HG03354 (cell line): ENCODE data around the gene GSTO1.
A peak's percentile ranks its signal among the peaks of the same experiment; 100 is the strongest.
"Not testable (repeated sequence)": the region's sequence is repeated elsewhere in the genome, so short reads cannot be mapped to it uniquely, and the experiment has no call there.

Experiments used
- ATAC-seq: cut with Tn5 transposase; IDR thresholded peaks from one replicate; pipeline ENCODE4 v1.9.1; 2021; ENCODE audit warnings: mild to moderate bottlenecking; ENCODE audit not compliant: unreplicated experiment, poor library complexity, severe bottlenecking

GSTO1 gene

GRCh38 chr10:104247513-104248146, 7.1 kb upstream of the GSTO1 start:
- no peak for ATAC-seq

GRCh38 chr10:104248931-104249330, 5.8 kb upstream of the GSTO1 start:
- ATAC-seq = not testable (repeated sequence)

DNA sequence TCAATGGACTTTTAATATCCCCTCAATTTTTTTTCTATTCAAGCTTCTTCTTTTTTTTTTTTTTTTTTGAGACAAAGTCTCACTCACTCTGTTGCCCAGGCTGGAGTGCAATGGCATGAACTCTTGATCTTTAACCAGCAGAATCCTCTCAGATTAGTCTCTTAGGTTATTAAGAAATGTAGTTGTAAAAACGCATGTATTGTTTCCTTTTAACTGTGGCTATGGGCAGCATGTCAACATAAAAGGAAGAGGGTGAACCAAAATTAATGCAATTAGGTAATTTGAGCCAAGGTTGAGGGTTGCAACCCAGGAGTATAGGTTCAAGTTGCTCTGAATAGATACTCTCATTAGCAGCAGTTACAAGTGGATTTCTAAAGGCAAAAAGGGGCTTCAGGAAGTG, 4.3 kb upstream of the GSTO1 start:
- no peak for ATAC-seq

DNA sequence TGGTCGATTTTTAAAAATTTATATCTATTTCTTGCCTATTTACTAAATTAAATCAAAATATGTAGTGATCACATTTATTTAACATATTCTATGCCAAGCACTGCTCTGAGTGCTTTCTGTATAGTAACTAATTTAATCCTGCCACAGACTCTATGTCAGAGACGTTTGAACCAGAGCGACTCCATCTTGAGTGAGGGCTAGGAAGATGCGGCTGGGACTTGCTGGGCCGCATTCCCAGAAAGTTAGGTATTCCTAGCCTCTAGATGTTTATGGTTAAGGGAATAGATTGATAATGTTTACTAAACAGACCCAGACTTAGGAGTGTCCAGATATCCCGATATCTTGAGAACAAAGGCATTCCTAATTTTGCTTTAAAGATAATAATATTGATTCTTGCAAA, 3.2 kb upstream of the GSTO1 start:
- ATAC-seq = no peak

- ATAC-seq = no peak
These were observed 2.3 kb upstream of the GSTO1 start for GRCh38 chr10:104252368-104252767.

DNA sequence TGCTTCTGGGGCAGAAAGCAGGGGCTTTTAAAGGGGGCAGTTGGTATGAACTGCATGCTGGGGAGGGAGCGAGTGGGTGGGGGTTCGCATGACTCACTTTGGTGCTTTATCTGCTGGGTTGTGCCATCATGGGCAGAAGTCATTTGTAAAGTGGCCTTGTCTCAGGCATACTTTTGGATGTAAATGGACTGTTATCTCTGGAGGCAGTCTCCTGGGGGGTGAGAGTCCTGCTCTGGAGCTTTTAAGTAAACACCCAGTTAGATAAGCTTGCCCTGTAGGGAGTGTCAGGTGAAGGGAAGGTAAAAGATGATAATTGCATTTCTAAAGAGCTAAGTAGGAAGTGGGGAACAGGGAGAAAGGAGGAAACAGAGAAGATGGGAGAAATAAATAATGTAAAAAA, 1.6 kb upstream of the GSTO1 start:
- ATAC-seq = no peak

DNA sequence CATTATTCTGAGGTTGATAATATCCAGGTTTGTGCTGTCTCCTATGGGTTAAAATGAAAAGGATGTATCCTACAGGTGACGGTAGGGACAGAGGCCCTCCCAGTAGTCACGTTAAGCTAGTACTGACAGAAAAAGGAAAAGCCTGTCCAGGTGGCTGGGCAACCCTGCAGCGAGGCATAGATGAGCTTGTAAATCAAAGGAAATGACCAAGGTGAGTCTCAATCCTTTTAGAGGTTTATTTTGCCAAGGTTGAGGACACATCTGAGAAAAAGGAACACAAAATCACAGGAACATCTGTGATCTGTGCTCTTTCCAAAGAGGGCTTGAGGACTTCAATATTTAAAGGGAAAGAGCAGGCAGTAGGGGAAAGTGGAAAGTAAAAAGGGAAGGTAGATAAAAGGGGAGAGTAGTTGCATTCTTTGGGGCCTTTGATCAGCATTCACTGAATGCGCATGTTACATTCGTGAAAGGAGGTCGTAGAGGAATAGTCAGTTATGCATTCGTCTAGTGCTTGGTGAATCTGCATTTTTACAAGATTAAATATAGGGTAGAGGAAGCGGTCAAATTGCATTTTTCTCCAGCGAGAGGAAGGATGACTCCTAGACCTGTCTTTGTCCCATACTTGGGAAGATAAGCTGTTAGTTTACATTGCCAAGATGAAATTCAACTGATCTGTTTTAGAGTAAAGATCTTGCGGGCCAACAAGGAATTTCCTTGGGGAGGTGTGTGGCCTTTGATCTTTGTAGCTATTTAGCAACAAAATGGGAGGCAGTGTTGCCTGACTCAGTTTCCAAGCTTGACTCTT, 884 bp upstream of the GSTO1 start:
- no peak for ATAC-seq

- ATAC-seq = peak; percentile 37
These were observed 754 bp downstream of the GSTO1 start for GRCh38 chr10:104255311-104255981.

- ATAC-seq = no peak
These were observed 1.8 kb downstream of the GSTO1 start for GRCh38 chr10:104256335-104256961.

GRCh38 chr10:104257235-104257634, 2.5 kb downstream of the GSTO1 start:
- ATAC-seq = no peak

- no peak for ATAC-seq
These were observed 3.5 kb downstream of the GSTO1 start for GRCh38 chr10:104258209-104258608.

DNA sequence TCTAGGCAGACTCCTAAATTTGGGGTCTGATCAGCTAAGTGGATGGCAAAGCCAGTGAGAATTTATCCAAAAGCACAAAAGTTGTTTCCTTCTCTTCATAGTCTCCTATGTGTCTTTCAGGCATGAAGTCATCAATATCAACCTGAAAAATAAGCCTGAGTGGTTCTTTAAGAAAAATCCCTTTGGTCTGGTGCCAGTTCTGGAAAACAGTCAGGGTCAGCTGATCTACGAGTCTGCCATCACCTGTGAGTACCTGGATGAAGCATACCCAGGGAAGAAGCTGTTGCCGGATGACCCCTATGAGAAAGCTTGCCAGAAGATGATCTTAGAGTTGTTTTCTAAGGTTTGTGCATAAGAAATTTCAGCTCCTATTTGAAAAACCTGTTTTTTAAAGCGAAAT, 4.8 kb downstream of the GSTO1 start:
- no peak for ATAC-seq

- no peak for ATAC-seq
These were observed 5.5 kb downstream of the GSTO1 start for GRCh38 chr10:104259999-104260774.

DNA sequence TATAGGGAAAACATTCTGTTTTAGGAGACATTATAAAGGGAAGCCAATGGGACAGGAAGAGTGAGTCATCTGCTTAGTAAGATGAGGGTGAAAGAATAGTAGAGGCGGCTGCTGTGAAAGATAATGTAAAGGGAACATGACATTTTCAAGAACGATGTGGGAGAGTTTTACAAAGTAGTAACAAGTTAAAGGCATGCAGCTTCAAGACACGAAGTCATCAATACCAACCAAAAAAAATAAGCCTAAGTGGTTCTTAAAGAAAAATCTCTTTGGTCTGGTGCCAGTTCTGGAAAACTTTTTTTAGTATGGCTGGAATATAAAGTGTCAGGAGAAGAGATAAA, 6.1 kb downstream of the GSTO1 start:
- no peak for ATAC-seq

GRCh38 chr10:104262055-104262454, 7.4 kb downstream of the GSTO1 start:
- ATAC-seq = no peak

GRCh38 chr10:104264783-104265182, 10.1 kb downstream of the GSTO1 start:
- ATAC-seq = no peak

GRCh38 chr10:104267721-104268404, 13.2 kb downstream of the GSTO1 start:
- no peak for ATAC-seq

DNA sequence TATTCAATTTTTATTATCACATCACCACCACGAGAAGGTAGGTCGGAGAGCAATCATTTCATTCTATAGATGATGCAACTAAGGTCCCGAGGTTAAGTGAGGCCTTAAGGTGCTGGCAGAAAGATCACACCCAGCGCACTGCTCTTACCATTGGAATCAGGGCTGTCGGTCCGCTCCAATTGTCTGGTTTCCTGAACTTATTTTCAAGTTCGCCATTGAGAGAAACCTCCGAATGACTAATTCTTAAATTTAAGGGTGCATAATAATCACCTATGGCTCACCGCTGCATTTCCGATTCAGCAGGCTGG, 13.7 kb downstream of the GSTO1 start:
- peak; percentile 2 for ATAC-seq
